Endothelial cell of umbilical vein (primary cell): Measurements from ENCODE around the gene HK1. TPM values are rescaled to one million over a fixed set of nuclear protein-coding genes. Genes with fewer than 3 reads are reported as not detected.
A peak's percentile ranks its signal among the peaks of the same experiment; 100 is the strongest.

Source experiments
- BruUV-seq: library from RNA; stranded (reverse); fragments of 400-500 nt; replicated peaks from 2 replicates; lab custom pipeline; 2021; lab: Mats Ljungman, UMichigan
- CTCF ChIA-PET: fragments of 300-600, 350-600 bp; sonication (Branson Sonifier 250); formaldehyde crosslinking; loops from one replicate; lab custom pipeline; 2021; ENCODE audit warnings: antibody characterized with exemption, inconsistent platforms; lab: Charles Lee
- POLR2A ChIA-PET: fragments of 300-600, 350-600 bp; sonication (Branson Sonifier 250); formaldehyde crosslinking; loops from one replicate; lab custom pipeline; 2021; ENCODE audit warnings: antibody characterized with exemption, inconsistent platforms; lab: Charles Lee
- DNase-seq: peaks from one replicate; pipeline ENCODE4 v3.0.0-alpha.2; 2011; ENCODE audit warnings: low read depth, low spot score
- FAIRE-seq: peaks from 2 replicates; lab custom pipeline; 2011; peaks lifted over from hg19 to GRCh38; lab: Jason Lieb, UNC
- H2AFZ ChIP-seq: 2 replicates; pipeline ENCODE4 v1.6.0; 2012; ENCODE audit warnings: low read depth, low read length, control low read depth, inconsistent platforms
- H3K27ac ChIP-seq: 2 replicates; pipeline ENCODE4 v1.5.1; 2011; ENCODE audit warnings: low read depth, mild to moderate bottlenecking, control low read depth, low read length, moderate library complexity; ENCODE audit not compliant: insufficient read depth
- H3K27me3 ChIP-seq, 2 experiments: 2 replicates each; pipeline versions ENCODE4 v1.6.0 to v1.6.1; 2011; ENCODE audit warnings: low read length in 2 of 2, mixed read lengths in 1 of 2; ENCODE audit not compliant: control insufficient read depth in 2 of 2, insufficient read depth in 2 of 2
- H3K36me3 ChIP-seq, 2 experiments: 2 replicates in 1 of 2; 3 replicates in 1 of 2; pipeline ENCODE4 v1.5.1; 2011; ENCODE audit warnings: low read length in 2 of 2, mild to moderate bottlenecking in 1 of 2, moderate library complexity in 1 of 2; ENCODE audit not compliant: control insufficient read depth in 2 of 2, insufficient read depth in 2 of 2; ENCODE audit errors: extremely low read depth in 1 of 2
- H3K4me1 ChIP-seq: 3 replicates; pipeline ENCODE4 v1.5.1; 2011; ENCODE audit warnings: mild to moderate bottlenecking, low read length; ENCODE audit not compliant: control insufficient read depth, insufficient read depth; ENCODE audit errors: extremely low read depth
- H3K4me2 ChIP-seq: 2 replicates; pipeline ENCODE4 v1.6.1; 2011; ENCODE audit warnings: low read length, control low read depth, mixed read lengths; ENCODE audit not compliant: insufficient read depth
- H3K4me3 ChIP-seq, 3 experiments: fragments of 200-600 bp in 1 of 3; sonication (generic), shearing (Covaris generic) in 1 of 3; replicated peaks in 1 of 3; 2 replicates each; pipeline ENCODE4 v1.5.1; 2011 to 2016; ENCODE audit warnings: control low read depth in 3 of 3, low read length in 3 of 3, mild to moderate bottlenecking in 2 of 3, inconsistent platforms in 1 of 3, low read depth in 1 of 3, moderate library complexity in 1 of 3; ENCODE audit not compliant: insufficient read depth in 1 of 3
- H3K79me2 ChIP-seq: 2 replicates; pipeline ENCODE4 v1.6.0; 2012; ENCODE audit warnings: low read length, inconsistent platforms; ENCODE audit not compliant: control insufficient read depth, insufficient read depth
- H3K9ac ChIP-seq: replicated peaks from 2 replicates; pipeline ENCODE3; 2011; ENCODE audit warnings: low read length, control low read depth; ENCODE audit not compliant: insufficient read depth; ENCODE audit errors: extremely low read depth
- H3K9me1 ChIP-seq: replicated peaks from 3 replicates; pipeline ENCODE4 v1.6.0; 2011; ENCODE audit warnings: mild to moderate bottlenecking, low read length; ENCODE audit not compliant: control insufficient read depth, insufficient read depth; ENCODE audit errors: extremely low read depth
- H3K9me3 ChIP-seq: replicated peaks from 2 replicates; pipeline ENCODE4 v1.5.1; 2012; ENCODE audit warnings: low read length, inconsistent platforms; ENCODE audit not compliant: control insufficient read depth, insufficient read depth
- H4K20me1 ChIP-seq: replicated peaks from 2 replicates; pipeline ENCODE3; 2011; ENCODE audit warnings: mild to moderate bottlenecking, low read length; ENCODE audit not compliant: control insufficient read depth, insufficient read depth; ENCODE audit errors: extremely low read depth
- CTCF ChIP-seq, 2 donors: IDR thresholded peaks; 1 replicate in 1 of 2; 2 replicates in 1 of 2; pipeline ENCODE4 v1.5.1; 2011; ENCODE audit warnings: low read length in 2 of 2, mild to moderate bottlenecking in 2 of 2, moderate library complexity in 2 of 2, control low read depth in 1 of 2, inconsistent platforms in 1 of 2, low read depth in 1 of 2; ENCODE audit not compliant: insufficient read depth in 1 of 2; ENCODE audit errors: extremely low read depth in 1 of 2
- EZH2 ChIP-seq: IDR thresholded peaks from 2 replicates; pipeline ENCODE4 v1.6.1; 2012; ENCODE audit warnings: borderline replicate concordance, low read depth, mild to moderate bottlenecking, moderate library complexity, low read length, inconsistent platforms; ENCODE audit not compliant: severe bottlenecking
- FOS ChIP-seq: IDR thresholded peaks from 2 replicates; pipeline ENCODE4 v1.6.1; 2011; ENCODE audit warnings: mild to moderate bottlenecking, low read length, moderate library complexity, borderline replicate concordance; ENCODE audit not compliant: insufficient read depth
- GATA2 ChIP-seq: IDR thresholded peaks from 2 replicates; pipeline ENCODE4 v1.7.0; 2011; ENCODE audit warnings: low read depth, mild to moderate bottlenecking, moderate library complexity, mixed read lengths, low read length; ENCODE audit not compliant: insufficient read length, insufficient read depth
- JUN ChIP-seq: IDR thresholded peaks from 2 replicates; pipeline ENCODE4 v1.6.1; 2011; ENCODE audit warnings: borderline replicate concordance, low read depth; ENCODE audit not compliant: insufficient read length, insufficient read depth
- POLR2AphosphoS5 ChIP-seq: IDR thresholded peaks from 2 replicates; pipeline ENCODE4 v1.6.1; 2012; ENCODE audit warnings: low read depth, mild to moderate bottlenecking, control low read depth, low read length, moderate library complexity; ENCODE audit not compliant: insufficient read depth
- dilution Hi-C: fragments of 300-500 bp; cut with MboI; formaldehyde crosslinking; loops from one replicate; pipeline ENCODE4 v1.15.0; 2019; ENCODE audit warnings: low sequenced_read_pairs; ENCODE audit not compliant: extremely low pct_ligation_motif_present
- intact Hi-C: fragments of 100-400 bp; cut with micrococcal nuclease; formaldehyde crosslinking; loops from one replicate; pipeline ENCODE4 v1.10.0; 2022
- polyA plus RNA-seq, 4 experiments: library from polyadenylated mRNA; depleted of rRNA in 3 of 4; stranded (reverse) in 3 of 4; unstranded in 1 of 4; fragments of >200 nt; gene quantifications; 2 replicates each; pipeline versions ENCODE4 v1.2.1 to v1.2.3, GENCODE V29; 2011 to 2012; ENCODE audit warnings: missing spikeins in 1 of 4
- total RNA-seq: library from RNA; stranded (reverse); gene quantifications from 2 replicates; pipeline ENCODE4 v1.2.3, GENCODE V29; 2021
- TF ChIP-seq, protein P1 (sequence below): IDR thresholded peaks from 2 replicates; pipeline ENCODE4 v1.6.1; 2011; ENCODE audit not compliant: insufficient read depth, insufficient read length

Gene HK1
- total and polyA plus RNA-seq, 2 donors (not counting 3 experiments of a cell fraction or from before 2014, with no cell fraction given): 50.8 to 121 TPM

- POLR2A ChIA-PET: interaction anchor here (1.5 to 1.8 kb wide), 3 partner anchors 18 to 28 kb away, joined by 3 to 9 read pairs (median 4); no protein-coding TSS in a partner anchor
- Histone ChIP-seq H3K9ac (peak overlapping the region; percentile 58), H2AFZ (peak overlapping the region; percentile 22), H3K9me1 (no peaks in the 10 kb centered on the region), H4K20me1 (no peaks in the 10 kb centered on the region), H3K4me1 (peaks cover 64% of the 10 kb centered on the region), H3K27me3 (no peaks in the 10 kb centered on the region), H3K9me3 (no peaks in the 10 kb centered on the region), H3K79me2 (peaks cover under 1% of the 10 kb centered on the region), H3K4me3 (no peak overlapping the region), H3K27ac (peak overlapping the region; percentile 82), H3K36me3 (no peaks in the 10 kb centered on the region), H3K4me2 (peak overlapping the region; percentile 74)
- peak; percentile 96 for TF ChIP-seq FOS
- TF ChIP-seq GATA2: peak; percentile 95
- TF ChIP-seq JUN: peak; percentile 91
- peak; percentile 75 for TF ChIP-seq POLR2AphosphoS5
- TF ChIP-seq EZH2: no peak
- DNase-seq: peak; percentile 96
- FAIRE-seq: peak; percentile 89
- intact Hi-C loops: loop anchor here (2.0 kb wide), 1 partner anchor 20 kb away; no protein-coding TSS in a partner anchor
- no TSS peak for BruUV-seq
- dilution Hi-C loops: no loop called here
- CTCF ChIA-PET: interaction anchor here (0.6 to 7.5 kb wide), 17 partner anchors 8 to 69 kb away, joined by 3 to 60 read pairs (median 7); no protein-coding TSS in a partner anchor
Observed at GRCh38 chr10:69446650-69447151, 168.4 kb downstream of the HK1 start.

GRCh38 chr10:69449841-69450240 lies 171.5 kb downstream of the HK1 start:
- TF ChIP-seq, protein P1, sequence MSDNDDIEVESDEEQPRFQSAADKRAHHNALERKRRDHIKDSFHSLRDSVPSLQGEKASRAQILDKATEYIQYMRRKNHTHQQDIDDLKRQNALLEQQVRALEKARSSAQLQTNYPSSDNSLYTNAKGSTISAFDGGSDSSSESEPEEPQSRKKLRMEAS: no peak
- TF ChIP-seq CTCF (IDR thresholded peaks at IDR 0.05; ENCODE audit: extremely low read depth in 1 of 2, insufficient read depth in 1 of 2, low read depth in 1 of 2, low read length in 2 of 2): peak; percentile 67 to 69
- Histone ChIP-seq H3K36me3 (no peaks in the 10 kb centered on the region), H3K9me1 (no peaks in the 10 kb centered on the region), H3K4me1 (peaks cover 77% of the 10 kb centered on the region), H3K9me3 (no peaks in the 10 kb centered on the region), H3K4me2 (peak overlapping the region; percentile 0), H3K27ac (peak overlapping the region; percentile 59), H3K9ac (peak overlapping the region; percentile 39), H2AFZ (peak overlapping the region; percentile 83), H3K4me3 (no peak overlapping the region), H3K27me3 (no peaks in the 10 kb centered on the region), H3K79me2 (peaks cover 2% of the 10 kb centered on the region), H4K20me1 (no peaks in the 10 kb centered on the region)
- ChIA-PET CTCF (interaction anchor here (0.6 to 7.5 kb wide), 20 partner anchors 8 to 187 kb away, joined by 3 to 60 read pairs (median 6); no protein-coding TSS in a partner anchor), POLR2A (interaction anchor here (0.6 to 1.1 kb wide), 3 partner anchors 35 to 58 kb away, joined by 3 to 5 read pairs (median 3); no protein-coding TSS in a partner anchor)
- no TSS peak for BruUV-seq
- dilution Hi-C loops (loop anchor here (5.0 kb wide), 1 partner anchor 47 kb away; no protein-coding TSS in a partner anchor), intact Hi-C loops (loop anchor here (1.0 to 2.0 kb wide), 3 partner anchors 15 to 57 kb away; no protein-coding TSS in a partner anchor)
- FAIRE-seq: peak; percentile 89
- DNase-seq: peak; percentile 76
